ENCODE data around the gene CA10.

GRCh38 chr17:51853857-51854256 lies 304.7 kb downstream of the CA10 start:
- TF ChIP-seq, protein P1, sequence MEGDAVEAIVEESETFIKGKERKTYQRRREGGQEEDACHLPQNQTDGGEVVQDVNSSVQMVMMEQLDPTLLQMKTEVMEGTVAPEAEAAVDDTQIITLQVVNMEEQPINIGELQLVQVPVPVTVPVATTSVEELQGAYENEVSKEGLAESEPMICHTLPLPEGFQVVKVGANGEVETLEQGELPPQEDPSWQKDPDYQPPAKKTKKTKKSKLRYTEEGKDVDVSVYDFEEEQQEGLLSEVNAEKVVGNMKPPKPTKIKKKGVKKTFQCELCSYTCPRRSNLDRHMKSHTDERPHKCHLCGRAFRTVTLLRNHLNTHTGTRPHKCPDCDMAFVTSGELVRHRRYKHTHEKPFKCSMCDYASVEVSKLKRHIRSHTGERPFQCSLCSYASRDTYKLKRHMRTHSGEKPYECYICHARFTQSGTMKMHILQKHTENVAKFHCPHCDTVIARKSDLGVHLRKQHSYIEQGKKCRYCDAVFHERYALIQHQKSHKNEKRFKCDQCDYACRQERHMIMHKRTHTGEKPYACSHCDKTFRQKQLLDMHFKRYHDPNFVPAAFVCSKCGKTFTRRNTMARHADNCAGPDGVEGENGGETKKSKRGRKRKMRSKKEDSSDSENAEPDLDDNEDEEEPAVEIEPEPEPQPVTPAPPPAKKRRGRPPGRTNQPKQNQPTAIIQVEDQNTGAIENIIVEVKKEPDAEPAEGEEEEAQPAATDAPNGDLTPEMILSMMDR (optimal IDR thresholded peaks at IDR 0.05 in 1 of 3, IDR thresholded peaks at IDR 0.05 in 1 of 3, conservative IDR thresholded peaks at IDR 0.05 in 1 of 3; ENCODE audit: extremely low read depth in 1 of 3, insufficient read depth in 2 of 3, low read length in 3 of 3), result no peak
- TF ChIP-seq EZH2 (IDR thresholded peaks at IDR 0.05; ENCODE audit: low read length), result no peak

Data from keratinocyte (primary cell).